Fibroblast of upper back skin (primary cell): ENCODE data around the gene MSANTD2.
A peak's percentile ranks its signal among the peaks of the same experiment; 100 is the strongest.

Source experiments
- DNase-seq: peaks from one replicate; pipeline ENCODE4 v3.0.0-alpha.2; 2013

Gene MSANTD2

DNA sequence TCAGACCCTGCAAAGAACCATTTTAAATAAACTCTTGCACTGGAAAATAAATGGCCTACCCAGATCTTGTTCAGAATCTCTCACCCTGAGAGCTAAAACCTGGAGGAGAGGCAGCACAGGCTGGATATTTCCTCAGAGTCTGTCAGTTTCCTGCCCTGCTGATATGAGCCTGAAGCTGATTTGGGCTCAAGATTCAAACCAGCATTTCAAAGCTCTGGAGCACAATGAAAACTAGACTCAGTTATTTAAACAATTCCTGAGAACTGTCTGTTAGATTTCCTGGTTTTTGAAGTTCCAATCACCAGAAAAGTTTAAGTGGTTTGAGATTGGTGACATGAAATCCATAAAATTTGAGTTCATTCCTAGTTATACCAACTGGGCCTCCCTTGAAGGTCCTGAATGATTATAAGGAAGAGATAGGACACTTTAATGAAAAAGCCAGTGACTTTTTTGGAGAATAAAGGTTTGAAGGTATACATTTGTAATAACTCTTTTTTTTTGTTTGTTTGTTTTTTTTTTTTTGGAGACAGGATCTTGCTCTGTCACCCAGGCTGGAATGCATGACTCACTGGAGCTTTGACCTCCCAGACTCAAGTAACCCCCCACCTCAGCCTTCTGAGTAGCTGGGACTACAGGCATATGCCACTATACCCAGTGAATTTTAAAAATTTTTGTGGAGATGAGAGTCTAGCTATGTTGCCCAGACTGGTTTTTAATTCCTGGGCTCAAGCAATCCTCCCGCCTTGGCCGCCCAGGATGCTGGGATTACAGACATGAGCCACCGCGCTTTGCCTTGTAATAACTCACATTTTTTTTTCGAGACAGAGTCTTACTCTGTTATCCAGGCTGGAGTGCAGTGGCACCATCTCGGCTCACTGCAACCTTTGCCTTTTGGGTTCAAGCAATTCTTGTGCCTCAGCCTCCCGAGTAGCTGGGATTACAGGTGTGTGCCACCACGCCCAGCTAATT lies 30.1 kb downstream of the MSANTD2 start:
- DNase-seq: peak; percentile 45

DNA sequence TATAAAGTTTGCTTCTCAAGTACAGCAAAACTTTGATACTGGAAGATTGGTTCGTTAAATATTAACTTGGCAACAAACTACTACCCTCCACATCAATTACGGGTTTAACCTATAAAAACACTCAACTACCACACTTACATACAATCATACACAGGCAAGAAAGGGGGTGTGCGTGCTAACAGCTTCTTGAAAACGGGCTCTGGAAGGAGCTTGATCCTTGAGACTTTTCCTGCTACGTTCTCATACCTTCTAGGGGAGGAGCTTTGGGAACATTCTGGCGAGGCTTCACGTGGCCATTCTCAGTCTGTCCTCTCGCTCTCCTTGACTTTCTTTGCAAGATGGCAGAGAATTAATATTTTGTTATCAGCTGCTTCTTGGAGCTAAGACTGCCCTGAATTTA lies 31.3 kb downstream of the MSANTD2 start:
- no peak for DNase-seq

DNA sequence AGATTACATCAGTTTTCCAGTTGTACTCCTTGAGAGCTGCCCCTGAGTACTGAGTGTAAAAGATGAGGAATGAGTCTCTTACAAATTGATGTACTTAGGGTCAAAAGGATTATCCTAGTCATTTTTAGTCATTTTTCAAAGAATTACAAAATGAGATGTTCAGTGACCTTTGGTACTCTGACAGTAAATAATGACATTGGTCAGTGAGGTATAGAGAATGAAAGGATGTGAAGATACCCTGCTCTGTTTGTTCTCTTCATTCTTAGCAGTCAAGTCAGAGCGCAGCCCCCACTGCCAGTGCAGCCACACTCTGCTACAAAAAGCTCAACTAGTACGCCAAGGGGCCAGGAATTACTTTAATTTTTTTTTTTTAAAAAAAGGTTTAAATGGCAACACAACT lies 34.0 kb downstream of the MSANTD2 start:
- DNase-seq: no peak

DNA sequence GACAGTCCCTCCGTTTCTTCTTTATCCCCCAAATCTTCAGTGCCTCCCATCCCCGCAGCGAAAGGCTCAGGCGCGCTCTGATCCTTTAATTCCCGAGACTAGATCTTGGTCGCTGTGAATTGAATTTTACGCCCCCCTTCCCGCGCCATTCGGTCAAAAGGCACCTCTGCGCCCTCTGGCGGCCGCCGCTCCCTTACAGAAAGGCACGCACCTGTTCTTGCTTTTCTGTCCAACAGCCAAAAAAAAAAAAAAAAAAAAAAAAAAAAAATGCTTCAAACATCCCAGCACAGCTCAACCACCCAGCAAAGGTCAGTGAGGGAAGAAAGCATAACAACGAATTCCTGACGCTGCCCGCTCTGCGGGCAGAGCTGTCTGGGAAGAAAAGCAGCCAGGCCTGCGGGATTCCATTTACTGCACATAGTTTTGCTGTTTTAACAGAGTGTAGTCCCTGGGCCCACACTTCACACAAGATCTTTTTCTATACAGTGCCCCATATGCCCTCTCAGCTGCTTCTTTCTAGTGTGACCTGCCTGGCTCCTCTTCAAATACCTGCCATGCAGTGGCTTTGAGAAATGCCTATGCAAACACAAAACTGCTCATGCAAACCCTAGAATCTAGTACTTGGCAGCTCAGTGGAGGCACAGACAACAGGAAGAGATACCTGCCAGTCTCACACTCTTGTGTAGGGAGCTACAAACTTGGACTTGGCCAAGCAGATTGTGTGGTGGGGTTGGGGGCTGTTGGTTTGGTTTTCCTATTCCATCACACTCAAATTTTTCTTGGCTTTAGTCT lies 36.9 kb downstream of the MSANTD2 start:
- DNase-seq: peak; percentile 56

DNA sequence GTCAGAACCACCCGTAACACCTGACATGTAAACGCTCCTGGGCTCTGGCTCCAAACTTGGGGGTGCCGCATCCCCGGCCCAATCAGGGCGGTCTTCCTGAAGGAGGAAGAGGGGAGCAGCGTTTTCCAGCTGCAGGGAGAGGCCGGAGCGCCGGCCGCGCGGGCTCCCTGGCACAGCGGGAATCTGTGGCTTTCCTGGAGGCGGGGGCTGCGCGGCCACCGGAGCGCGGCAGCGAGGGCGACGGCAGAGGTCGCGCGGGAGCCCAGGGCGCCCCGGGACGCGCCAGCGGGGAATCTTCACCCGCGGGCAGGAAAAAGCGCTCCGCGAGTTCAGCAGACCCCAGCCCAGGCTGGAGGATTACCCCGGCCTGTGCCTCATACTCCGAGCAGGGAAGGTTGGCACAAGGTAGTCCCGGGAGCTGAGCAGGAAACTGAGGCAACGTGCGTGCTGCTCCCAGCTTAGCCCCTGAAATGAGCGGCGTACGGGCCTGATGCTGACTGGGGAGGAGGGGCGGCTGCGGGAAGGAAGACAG lies 37.5 kb downstream of the MSANTD2 start:
- no peak for DNase-seq

DNA sequence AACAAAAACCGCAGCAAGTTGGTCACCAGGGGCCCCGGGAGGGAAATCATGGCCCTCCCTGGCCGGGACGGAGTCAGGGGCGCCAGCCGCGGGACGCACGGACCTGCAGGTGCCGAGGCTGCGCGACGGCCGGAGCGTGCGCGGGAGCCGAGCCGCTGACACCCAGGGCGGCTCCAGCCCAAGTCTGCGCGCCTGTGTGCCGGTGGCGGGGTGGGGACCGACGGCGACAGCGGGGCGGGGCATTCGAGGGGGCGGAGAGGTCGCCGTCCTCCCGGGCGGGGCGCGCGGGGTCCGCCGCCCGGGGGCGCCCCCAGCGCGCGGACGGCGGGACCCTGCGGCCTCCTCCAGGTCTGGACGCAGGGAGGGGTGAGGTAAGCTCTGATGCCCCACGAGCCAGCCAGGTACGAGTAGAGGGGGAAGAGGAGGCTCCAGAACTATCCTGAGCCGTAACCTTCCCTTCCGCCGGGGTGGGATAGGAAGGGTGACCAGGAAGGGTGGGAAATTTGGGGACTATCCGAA lies 38.0 kb downstream of the MSANTD2 start, which contains the start of gene ESAM:
Gene ESAM, minus strand, starts transcription at position 186 of the 519 bp plus-strand sequence. Its CDS starts 136 bp downstream, at position 50.
- no peak for DNase-seq

DNA sequence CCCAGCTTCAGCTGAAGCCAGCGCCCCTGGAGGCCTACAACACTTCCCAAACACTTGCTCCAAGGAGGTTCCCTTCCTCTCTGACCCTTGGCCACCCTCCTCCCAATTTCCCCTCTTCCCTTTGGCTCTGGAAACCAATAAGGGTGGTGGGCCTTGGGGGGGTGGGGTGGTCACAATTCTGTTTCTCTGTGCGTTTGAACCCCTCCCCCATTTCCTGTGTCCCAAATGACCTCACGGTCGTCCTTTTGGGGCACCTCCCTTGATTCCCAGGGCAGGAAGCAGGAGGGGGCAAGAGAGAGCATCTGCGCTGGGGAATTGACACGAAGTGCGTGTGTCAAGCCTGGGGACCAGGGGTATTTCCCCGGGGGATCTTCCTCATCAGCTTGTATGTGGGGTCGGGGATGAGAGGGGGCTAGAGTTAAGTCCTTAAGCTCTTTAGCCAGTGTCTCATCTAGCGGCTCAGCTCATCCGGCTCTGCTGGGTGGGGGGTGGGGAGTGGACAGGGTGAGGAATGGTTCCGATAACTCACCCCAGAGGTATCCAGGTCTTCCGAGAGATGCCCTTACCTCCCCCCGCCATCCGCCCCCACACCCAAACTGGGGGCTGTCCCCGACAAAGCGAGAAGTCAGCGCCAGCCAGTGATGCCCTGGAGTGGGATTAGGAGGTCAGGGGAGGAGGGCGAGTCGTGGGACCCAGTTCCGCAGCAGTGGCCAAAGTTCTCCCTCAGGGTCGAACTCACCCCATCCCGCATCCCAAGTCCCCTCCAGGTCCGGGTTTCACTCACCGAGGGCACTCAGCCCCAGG lies 38.7 kb downstream of the MSANTD2 start:
- DNase-seq: no peak

DNA sequence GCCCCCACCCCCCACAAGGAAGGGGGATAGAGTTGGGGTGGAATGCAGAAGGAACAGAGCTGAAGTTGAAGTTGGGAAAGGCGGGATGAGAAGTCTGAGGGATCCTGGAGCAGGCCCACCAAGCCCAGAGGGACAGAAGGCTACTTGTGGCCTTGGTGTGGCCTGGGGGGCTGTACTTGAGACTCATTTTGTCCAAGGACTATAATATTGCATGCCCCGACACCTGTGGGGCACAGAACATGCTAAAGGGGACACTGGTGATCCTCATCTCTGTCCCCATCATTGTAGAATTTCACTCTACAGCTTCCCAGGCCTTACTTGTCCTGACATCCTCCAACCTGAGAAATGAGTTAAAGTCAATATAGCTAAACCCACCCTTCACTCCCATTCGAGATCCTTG lies 39.4 kb downstream of the MSANTD2 start:
- DNase-seq: no peak

DNA sequence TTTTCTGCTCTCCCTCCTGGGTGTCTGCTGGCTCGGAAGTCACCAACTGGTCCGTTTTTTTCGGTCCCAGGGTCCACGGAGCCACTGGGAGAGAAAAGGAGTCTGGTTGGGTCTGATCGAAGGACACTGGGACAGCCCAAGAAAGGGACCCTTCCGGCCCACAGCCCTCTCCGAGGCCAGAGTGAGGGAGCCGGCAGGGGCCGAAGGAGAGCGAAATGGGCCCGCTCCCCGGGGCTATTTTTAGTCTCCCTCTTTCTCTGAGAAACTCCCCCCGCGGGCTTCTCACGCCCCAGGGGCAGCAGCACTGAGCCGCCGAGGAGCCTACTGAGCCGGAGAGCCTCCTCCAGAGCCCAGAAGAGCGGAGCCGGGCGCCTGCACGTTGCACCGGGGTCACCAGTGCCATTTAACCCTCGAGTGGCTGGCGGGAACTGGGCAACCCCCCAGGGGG lies 40.0 kb downstream of the MSANTD2 start:
- DNase-seq: no peak

DNA sequence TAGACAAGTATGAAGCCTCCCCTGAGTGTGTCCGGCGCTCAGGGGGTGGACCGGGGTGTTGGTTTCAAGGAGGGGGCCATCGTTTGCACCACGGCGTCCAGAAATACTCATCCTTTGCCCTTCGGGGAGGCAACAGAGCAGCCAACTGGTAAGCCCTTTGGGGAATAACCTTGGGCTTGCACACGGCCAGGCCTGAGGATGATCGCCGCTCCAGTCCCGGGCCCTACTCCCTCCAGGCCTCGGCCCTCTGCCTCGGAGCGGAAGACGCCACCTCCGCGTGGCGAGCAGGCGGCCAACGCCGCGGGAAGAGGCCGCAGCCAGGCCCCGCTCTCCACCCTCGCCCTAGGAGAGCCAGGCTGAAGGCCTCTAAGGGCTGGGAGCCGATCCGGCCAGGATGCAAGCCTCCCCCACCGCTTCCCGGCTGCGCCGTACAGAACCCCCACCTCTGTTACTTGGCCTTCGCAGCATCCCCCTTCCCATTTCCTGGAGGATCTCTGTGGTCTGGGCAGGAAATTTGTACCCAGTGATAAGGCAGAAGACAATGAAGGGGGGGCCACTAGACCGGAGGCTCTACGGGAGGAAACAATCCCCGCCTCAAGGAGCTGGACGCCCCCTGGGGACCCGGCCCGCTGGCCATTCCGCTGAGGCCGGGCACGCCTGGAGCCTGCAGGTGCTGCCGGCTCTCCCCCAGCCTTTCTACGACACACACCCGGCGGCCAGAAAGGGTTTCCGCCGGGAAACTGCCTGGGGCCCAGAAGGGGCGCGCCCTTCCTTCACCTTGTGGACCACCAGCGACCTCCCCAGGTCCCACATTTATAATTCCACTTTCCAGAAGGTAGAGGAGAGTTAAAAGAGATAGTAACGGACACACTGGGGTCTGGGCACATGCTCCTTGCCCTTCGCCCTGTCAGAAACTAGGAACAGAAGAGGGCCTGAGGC lies 40.7 kb downstream of the MSANTD2 start:
- no peak for DNase-seq

DNA sequence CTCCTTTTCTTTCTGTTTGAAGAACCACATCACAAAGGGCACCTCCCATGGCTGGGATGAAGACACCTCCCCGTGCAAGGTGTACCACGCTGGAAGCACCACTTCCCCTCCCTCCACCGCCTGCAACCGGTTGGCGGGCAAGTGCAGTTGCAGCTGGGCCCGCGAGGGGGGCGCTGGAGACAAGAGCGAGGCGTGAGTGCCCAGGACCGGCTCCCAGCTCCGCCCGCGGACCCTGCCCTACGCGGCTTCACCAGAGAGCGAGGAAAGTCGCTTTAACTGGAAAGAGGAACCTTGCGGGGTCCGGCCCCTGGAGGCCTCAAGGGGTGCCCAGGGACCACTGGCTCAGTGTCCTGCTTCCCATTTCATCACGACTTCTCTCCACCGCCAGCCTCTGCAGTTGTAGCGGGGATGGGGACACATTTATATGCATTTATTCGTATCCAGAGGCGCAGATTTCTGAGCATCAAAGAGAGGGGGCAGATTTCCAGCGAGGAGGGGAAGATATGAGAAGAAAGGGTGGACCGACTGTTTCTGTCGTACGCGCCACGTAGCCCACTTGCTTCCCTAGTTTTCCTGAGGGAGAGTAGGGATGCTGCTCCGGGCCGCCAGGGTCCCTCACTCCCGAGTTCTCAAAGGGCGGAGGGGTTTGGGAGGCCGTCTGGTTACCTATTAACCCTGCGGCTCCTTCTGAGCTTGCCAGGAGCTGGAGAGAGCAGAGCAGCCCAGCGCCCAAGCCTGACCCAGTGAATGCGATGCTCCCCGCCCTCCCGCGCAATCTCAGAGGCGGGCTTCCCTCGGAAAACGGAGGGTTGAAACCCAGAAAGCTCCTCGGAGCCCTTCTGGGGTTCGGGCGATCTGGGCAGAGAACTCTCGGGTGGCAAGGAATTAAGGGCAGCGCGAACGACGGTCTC lies 41.6 kb downstream of the MSANTD2 start:
- peak; percentile 37 for DNase-seq

DNA sequence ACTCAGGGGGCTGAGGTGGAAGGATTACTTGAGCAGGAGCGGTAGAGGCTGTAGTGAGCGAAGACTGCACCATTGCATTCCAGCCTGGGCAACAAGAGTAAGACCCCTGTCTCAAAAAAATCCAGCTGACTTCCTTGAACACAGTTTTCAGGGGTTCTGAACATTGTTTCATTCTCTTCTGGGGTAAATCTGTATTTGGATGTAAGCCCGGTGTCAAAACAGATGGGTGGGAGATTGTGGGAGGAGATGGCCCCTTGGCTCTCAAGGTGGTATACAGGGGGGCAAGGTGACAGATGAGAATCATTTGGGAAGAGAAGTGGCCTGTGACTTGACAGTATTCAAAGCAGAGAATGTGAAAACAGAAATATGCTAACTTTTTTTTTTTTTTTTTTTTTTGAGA lies 42.9 kb downstream of the MSANTD2 start:
- no peak for DNase-seq

DNA sequence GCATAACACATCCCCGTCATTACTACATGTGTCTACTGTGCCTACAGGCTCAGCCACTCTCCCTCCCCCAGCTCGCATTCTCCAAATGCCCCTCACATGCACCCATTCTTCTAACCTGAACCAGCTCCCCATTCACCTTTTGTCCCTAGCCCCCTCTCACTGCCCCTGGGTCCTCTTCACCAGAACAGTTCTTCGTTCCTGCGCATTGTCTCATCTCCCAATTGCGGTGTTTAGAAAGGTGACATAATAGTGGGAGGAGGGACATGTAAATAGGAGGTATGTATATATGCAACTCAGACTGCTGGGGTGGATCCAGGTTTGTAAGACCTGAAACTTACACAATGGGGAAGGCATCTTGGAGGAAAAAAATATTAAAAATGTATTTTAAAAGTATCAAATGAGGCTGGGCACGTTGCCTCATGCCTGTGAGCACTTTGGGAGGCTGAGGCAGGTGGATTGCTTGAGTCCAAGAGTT lies 43.4 kb downstream of the MSANTD2 start:
- DNase-seq: no peak

DNA sequence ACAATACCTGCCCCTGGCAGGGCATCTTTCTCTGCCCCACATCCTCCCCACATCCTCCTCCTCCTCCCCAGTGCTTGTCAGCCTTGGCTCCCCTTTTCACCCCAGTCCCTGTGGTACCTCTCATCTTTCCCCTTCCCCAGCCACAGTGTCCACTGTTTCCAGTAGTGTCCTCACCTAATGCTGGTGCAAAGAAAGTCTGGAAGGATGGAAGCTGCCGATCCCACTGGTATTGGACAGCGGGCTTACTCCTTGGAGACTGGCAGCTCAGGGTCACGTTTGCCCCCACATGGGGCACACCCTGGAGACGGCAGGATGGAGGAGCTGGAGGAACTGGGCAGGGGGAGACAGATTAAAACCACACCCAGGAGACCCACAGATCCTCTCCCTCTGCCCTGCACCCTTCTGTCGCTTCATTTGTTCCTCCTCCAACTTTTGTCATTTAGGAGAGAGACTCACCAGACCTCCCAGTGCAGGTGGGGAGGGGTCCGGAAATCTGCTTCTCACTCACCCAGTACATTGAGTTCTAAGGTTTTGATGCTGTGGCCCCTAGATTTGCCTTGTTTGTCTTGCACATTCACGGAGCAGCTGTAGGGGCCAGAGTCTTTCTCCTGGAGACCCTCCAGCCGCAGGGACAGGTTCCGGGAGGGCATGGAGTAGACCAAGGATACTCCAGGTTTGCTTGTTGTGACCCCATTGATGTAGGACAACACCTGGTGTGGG lies 44.0 kb downstream of the MSANTD2 start:
- DNase-seq: no peak

DNA sequence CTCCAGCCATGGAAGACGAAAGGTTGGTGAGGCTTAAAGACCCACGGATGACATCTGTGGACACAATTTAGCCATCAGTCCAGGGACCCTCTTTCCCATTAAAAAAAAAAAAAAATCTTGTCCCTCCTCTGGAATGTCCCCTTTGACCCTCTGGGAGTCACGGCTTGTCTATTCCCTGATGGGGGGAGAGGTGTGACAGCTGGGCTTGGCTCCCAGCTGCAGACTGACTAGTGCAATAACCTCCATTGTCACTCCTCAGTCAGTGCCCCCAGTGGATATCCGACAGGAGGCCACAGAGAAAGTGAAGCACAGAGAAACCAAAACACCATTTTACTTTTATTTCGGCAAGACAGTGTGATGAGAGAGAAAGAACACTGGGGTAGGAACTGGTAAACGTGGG lies 45.5 kb downstream of the MSANTD2 start:
- no peak for DNase-seq

DNA sequence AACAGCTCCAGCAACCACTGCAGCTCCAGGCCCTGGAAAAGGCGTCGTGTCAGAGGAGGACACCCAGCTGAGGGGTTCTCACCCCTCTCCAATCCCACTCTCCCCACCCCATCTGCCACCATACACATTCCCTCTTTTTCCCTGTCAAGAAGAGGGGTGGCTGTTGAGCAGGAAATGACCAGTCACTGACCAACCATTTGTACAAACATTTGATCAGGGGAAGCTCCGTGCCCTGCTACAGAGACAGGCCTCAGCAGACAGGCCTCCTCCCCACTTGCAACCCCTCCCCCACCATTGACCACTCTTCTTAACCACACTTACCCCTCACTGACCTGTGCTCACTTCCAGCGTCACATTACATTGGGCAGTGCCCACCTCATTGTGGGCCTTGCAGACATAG lies 45.9 kb downstream of the MSANTD2 start:
- DNase-seq: no peak

DNA sequence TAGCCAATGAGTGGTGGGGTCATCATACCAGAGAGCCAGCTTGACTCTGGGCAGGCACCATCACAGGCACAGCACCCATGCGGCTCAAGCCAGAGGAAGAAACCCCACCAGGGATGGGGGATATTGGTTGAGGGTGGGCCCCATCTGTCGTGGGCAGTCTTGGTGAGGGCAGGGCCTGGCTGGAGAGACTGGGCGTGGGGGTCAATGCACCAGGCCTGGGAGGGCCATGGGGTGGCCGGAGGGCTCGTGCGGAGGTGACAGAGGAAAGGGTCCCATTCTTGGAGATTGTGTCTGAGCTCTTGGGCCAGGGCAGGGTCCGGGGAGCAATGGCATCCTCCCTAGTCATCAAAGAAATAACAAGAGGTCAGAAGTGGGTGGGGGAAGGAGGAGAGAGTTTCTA lies 46.6 kb downstream of the MSANTD2 start:
- DNase-seq: no peak

DNA sequence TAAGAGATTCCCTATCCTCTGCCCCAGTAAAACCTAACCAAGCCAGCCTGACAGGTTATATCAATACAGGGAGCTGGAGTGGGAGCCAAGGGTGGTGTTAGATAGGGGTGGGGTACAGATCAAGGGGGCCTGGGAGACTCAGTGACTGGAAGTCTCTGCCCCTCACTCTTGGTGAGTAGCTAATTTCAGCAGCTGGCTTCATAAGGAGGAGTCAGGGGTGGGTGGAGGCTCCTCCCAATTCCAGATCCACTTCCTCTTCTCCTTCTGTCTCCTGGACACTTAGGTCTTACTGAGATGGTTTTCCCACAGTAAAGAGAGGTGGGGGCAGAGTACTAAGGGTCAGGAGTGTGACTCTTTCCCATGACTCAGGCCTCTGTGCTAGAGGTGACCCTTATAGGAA lies 47.0 kb downstream of the MSANTD2 start:
- no peak for DNase-seq

DNA sequence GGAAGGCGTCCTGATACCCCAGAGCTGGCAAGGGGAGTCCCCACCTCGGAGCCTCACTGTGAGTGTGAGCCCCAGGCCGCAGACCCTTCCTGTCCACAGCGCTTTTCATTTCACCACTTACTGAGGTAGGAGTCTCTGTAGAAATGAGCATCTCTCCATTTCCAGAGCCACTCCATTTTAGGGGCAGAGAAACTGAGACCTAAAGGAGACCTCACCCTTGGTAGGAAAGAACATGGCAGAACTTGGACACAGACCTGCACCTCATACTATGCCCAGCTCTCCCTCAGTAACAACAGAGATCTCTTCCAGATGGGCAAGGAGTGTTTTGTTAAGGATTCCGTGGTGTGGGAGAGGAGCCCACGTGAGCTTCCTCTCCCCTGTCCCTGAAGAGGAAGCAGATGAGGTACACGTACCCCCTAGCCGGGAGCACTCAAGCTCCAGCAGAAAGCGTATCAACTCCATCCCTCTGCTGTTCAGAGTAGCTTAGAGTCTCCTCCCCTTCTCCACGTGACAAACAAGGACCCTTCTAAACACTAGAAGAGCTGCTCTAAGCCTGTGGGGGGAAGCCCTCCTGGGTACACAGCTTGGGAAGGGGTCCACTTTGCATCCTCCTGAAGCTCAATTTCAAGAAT lies 47.6 kb downstream of the MSANTD2 start:
- DNase-seq: no peak
